Activated CD4-positive, CD25-positive, alpha-beta regulatory T cell treated with anti-CD3 and anti-CD28 coated beads, Interleukin-2, amount 50 U/mL, for 16 hours (primary cell): ENCODE results near the gene CAPN1.
A peak's percentile ranks its signal among the peaks of the same experiment; 100 is the strongest.
"Not testable (repeated sequence)": the region's sequence is repeated elsewhere in the genome, so short reads cannot be mapped to it uniquely, and the experiment has no call there.

Experiments used
- DNase-seq: peaks from one replicate; pipeline ENCODE4 v3.0.0-alpha.2; 2020; ENCODE audit warnings: low read depth, low spot score

Gene CAPN1

GRCh38 chr11:65160643-65161042 is 21.1 kb upstream of the CAPN1 start:
- no peak for DNase-seq

GRCh38 chr11:65163684-65164083 is 18.0 kb upstream of the CAPN1 start:
- no peak for DNase-seq

GRCh38 chr11:65165410-65166317 is 16.1 kb upstream of the CAPN1 start:
- DNase-seq, result no peak

- no peak for DNase-seq
These were observed 14.8 kb upstream of the CAPN1 start for GRCh38 chr11:65166893-65167292.

GRCh38 chr11:65167656-65168055 is 14.1 kb upstream of the CAPN1 start:
- DNase-seq, result no peak

GRCh38 chr11:65169164-65169641 is 12.5 kb upstream of the CAPN1 start:
- no peak for DNase-seq

GRCh38 chr11:65170058-65170534 is 11.6 kb upstream of the CAPN1 start, which contains the start of gene SPDYC:
Gene SPDYC, plus strand, starts transcription at chr11:65170233. Its CDS starts 1,125 bp downstream, at chr11:65171358.
- DNase-seq, result no peak

GRCh38 chr11:65172600-65172999 is 9.1 kb upstream of the CAPN1 start:
- DNase-seq, result no peak

- not testable (repeated sequence) for DNase-seq
These were observed 7.1 kb upstream of the CAPN1 start for GRCh38 chr11:65174571-65175010.

- DNase-seq, result peak; percentile 14
These were observed 705 bp upstream of the CAPN1 start for GRCh38 chr11:65180877-65181568.

GRCh38 chr11:65182258-65183170 is 786 bp downstream of the CAPN1 start:
- DNase-seq, result no peak

- no peak for DNase-seq
These were observed 1.6 kb downstream of the CAPN1 start for GRCh38 chr11:65183201-65183891.

- DNase-seq, result no peak
These were observed 2.4 kb downstream of the CAPN1 start for GRCh38 chr11:65184146-65184545.

- DNase-seq, result no peak
These were observed 3.4 kb downstream of the CAPN1 start for GRCh38 chr11:65185171-65185570.

GRCh38 chr11:65185869-65186341 is 4.2 kb downstream of the CAPN1 start:
- no peak for DNase-seq

GRCh38 chr11:65186701-65187100 is 5.0 kb downstream of the CAPN1 start:
- DNase-seq, result no peak

GRCh38 chr11:65187146-65187675 is 5.5 kb downstream of the CAPN1 start:
- DNase-seq, result no peak

GRCh38 chr11:65187971-65188461 is 6.3 kb downstream of the CAPN1 start:
- DNase-seq, result no peak

GRCh38 chr11:65188486-65188885 is 6.8 kb downstream of the CAPN1 start:
- no peak for DNase-seq

GRCh38 chr11:65189191-65189590 is 7.5 kb downstream of the CAPN1 start:
- DNase-seq, result no peak
